ENCODE data around the gene CAV3. TPM values are rescaled to one million over a fixed set of nuclear protein-coding genes. Genes with fewer than 3 reads are reported as not detected.
"Not testable (repeated sequence)": the region's sequence is repeated elsewhere in the genome, so short reads cannot be mapped to it uniquely, and the experiment has no call there.

CAV3 gene
- total RNA-seq (2014; rRNA removed; shearing (Covaris generic)): not detected in 2 replicates
- not detected in 2 replicates for polyA plus RNA-seq (2015; cell fraction: cytosol; rRNA removed)
- polyA plus RNA-seq (2015; cell fraction: nucleus; rRNA removed): not detected in 2 replicates

- in situ Hi-C loops (cut with HindIII; ENCODE audit: low pct_unique_long_range_greater_than_20kb, low sequenced_read_pairs): no loop called here
- DNase-seq (ENCODE audit: low read depth, low spot score): no peak
These were observed at the start of gene CAV3 for GRCh38 chr3:8733332-8734094. Gene CAV3, plus strand, starts transcription at chr3:8733802. Its CDS starts 75 bp downstream, at chr3:8733877.

- in situ Hi-C loops (cut with HindIII; ENCODE audit: low pct_unique_long_range_greater_than_20kb, low sequenced_read_pairs); DNase-seq (ENCODE audit: low read depth, low spot score): not testable (repeated sequence)
These were observed 48.6 kb upstream of the CAV3 start for GRCh38 chr3:8684992-8685391.

GRCh38 chr3:8691295-8691694 is 42.3 kb upstream of the CAV3 start:
- in situ Hi-C loops (cut with HindIII; ENCODE audit: low pct_unique_long_range_greater_than_20kb, low sequenced_read_pairs); DNase-seq (ENCODE audit: low read depth, low spot score): not testable (repeated sequence)

DNA sequence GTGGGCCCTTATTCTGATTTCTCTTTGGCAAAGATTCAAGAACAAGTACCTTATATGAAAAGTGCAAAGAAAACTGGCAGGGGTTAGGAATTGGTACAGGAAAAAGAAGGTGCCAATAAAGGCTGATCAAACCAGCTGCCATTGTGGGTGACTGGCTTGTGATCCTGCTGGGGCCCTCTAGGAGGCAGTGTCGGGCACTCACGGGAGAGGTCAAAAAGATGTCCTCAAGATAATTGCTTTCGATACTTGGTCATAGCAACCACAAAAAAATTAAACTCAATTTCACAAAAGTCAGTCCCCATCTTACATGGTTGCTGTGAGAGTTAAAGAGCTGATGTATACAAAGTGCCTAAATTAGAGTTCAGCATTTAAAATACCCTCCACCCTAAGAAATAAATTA is 31.0 kb upstream of the CAV3 start:
- peak; percentile 20 for DNase-seq (ENCODE audit: low read depth, low spot score)
- in situ Hi-C loops (cut with HindIII; ENCODE audit: low pct_unique_long_range_greater_than_20kb, low sequenced_read_pairs): no loop called here

DNA sequence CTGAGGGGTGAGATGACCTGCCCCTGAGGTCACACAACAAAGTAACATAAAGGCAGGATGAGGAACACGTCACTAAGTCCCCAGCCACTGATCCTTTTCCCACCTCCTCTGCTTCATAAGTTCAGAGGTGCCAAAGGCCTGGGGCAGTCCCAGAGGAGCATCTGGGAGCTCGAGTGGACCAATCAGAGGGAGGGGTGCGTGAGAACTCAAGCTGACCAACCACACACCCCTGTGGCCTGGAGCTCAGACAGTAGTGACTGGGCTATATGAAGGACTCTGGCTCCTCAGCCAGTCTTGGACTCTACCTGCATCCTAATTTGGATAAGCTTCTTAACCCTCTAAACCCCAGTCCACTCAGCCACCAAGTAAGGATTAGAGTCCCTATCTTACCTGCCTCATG is 28.0 kb upstream of the CAV3 start:
- DNase-seq (ENCODE audit: low read depth, low spot score): no peak
- in situ Hi-C loops (cut with HindIII; ENCODE audit: low pct_unique_long_range_greater_than_20kb, low sequenced_read_pairs): no loop called here

GRCh38 chr3:8709287-8709686 is 24.3 kb upstream of the CAV3 start:
- in situ Hi-C loops (cut with HindIII; ENCODE audit: low pct_unique_long_range_greater_than_20kb, low sequenced_read_pairs): no loop called here
- DNase-seq (ENCODE audit: low read depth, low spot score): no peak

- DNase-seq (ENCODE audit: low read depth, low spot score): no peak
- in situ Hi-C loops (cut with HindIII; ENCODE audit: low pct_unique_long_range_greater_than_20kb, low sequenced_read_pairs): no loop called here
These were observed 23.6 kb upstream of the CAV3 start for GRCh38 chr3:8709801-8710507.

- in situ Hi-C loops (cut with HindIII; ENCODE audit: low pct_unique_long_range_greater_than_20kb, low sequenced_read_pairs): no loop called here
- no peak for DNase-seq (ENCODE audit: low read depth, low spot score)
These were observed 21.3 kb upstream of the CAV3 start for GRCh38 chr3:8712045-8712907.

GRCh38 chr3:8712908-8713255 is 20.7 kb upstream of the CAV3 start:
- no peak for DNase-seq (ENCODE audit: low read depth, low spot score)
- in situ Hi-C loops (cut with HindIII; ENCODE audit: low pct_unique_long_range_greater_than_20kb, low sequenced_read_pairs): no loop called here

GRCh38 chr3:8713901-8714759 is 19.5 kb upstream of the CAV3 start:
- DNase-seq (ENCODE audit: low read depth, low spot score): peak; percentile 27
- in situ Hi-C loops (cut with HindIII; ENCODE audit: low pct_unique_long_range_greater_than_20kb, low sequenced_read_pairs): no loop called here

GRCh38 chr3:8715757-8716156 is 17.8 kb upstream of the CAV3 start:
- DNase-seq (ENCODE audit: low read depth, low spot score); in situ Hi-C loops (cut with HindIII; ENCODE audit: low pct_unique_long_range_greater_than_20kb, low sequenced_read_pairs): not testable (repeated sequence)

DNA sequence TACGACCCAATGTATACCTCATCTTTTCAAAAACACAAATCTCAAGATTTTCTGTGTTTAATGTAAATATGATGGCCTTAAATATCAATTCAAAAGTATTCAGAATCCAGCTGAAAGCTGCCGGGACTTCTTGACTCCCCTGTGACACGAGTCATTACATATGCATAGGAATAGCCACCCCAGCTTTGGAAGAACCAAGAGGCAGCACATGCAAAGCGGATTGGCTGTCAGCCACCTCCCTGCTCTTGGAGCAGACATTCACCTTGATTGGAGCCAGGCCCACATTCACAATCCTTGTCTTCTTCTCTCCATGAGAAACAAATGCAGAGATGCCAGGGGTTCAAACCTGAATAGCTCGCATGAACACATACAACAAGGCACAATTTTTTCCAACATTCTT is 10.8 kb upstream of the CAV3 start:
- in situ Hi-C loops (cut with HindIII; ENCODE audit: low pct_unique_long_range_greater_than_20kb, low sequenced_read_pairs): no loop called here

GRCh38 chr3:8723612-8724011 is 10.0 kb upstream of the CAV3 start:
- DNase-seq (ENCODE audit: low read depth, low spot score): no peak
- in situ Hi-C loops (cut with HindIII; ENCODE audit: low pct_unique_long_range_greater_than_20kb, low sequenced_read_pairs): no loop called here

More for the DNA sequence above, 10.8 kb upstream of the CAV3 start:
- DNase-seq (ENCODE audit: low read depth, low spot score): no peak

DNA sequence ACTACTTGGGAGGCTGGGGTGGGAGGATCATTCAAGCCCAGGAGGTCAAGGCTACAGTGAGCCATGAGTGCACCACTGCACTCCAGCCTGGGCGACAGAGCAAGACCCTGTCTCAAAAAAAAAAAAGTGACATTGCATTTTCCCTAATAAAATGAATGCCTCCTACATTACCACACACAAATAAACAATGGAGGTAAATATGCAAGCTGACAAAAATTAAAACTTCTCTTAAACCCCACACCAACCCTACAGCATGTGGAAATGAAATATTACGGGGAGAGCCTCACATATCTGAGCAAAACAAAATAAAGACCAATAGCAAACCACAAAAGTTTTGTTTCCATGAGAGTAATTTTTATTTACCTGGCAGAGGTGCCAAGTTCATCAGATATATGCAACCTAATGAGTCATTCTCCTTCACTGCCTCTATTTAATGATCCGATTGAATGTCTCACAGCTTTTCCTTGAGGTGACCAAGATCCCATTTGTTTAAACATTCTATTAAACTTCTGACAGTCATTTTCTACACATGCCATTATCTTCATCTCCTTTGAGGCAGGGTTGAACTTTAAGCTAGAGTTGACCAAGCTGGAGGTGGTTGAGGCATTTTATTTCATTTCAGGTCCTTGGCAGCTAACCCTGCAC is 9.4 kb upstream of the CAV3 start:
- DNase-seq (ENCODE audit: low read depth, low spot score): no peak
- in situ Hi-C loops (cut with HindIII; ENCODE audit: low pct_unique_long_range_greater_than_20kb, low sequenced_read_pairs): no loop called here

DNA sequence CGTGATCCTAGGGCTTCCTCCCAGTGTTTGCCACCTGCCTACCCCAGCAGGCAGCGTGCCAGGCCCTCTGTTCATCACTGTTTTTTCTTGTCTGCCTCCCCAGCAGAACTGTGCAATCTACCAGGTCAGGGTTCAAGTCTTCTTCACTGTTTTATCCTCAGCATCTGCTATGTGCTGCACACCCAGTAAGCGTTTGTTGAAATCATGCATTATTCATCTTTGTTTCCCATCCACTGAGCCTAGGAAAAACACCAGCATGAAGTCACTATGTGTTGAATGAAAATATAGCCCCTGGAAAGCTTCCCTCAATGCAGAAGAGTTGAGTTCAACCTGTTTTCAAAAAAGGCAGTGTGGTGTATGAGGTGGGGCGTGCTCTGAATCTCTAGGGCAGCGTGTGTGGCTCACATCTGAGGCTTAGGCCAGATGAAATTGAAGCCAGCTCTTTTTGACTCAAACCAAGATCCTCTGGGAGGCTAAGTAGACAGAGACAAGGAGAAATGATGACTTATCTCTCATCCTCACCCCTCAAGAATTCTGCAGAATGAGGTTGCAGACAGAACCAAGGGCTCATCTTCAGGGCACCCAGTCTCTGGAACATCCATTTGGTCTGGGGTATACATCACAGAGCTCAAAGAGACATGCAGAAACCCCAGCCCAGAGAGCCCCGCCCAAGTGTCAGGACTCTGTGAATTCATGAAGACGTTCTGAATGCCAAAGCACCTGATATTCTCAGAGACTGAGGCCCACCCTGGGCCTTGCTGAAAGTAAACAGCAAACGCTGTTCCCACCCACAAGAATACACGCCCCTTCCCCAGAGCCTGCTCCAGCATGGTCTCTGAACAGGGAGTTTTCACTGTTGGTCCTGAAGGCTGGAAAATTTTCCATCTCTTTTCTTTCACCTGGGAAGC is 5.7 kb upstream of the CAV3 start:
- DNase-seq (ENCODE audit: low read depth, low spot score): no peak
- in situ Hi-C loops (cut with HindIII; ENCODE audit: low pct_unique_long_range_greater_than_20kb, low sequenced_read_pairs): no loop called here

DNA sequence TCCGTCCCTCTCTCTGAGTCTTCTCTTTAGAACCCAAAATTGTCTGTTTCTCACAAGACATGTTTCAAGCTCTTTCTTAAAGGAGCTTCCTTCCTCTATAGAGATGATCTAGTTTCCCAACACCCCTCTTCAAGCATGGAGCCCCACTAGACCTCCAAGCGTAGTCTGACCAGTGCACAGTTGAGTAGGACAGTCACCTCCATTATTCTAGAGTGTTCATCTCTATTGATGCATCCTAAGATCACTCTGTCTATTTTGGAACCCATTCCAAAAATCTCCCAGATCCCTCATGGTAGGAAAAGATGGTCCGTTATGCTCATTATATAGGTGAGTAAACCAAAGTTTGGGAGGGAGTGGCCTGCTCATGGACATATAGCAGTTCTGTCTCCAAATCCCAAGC is 4.1 kb upstream of the CAV3 start:
- in situ Hi-C loops (cut with HindIII; ENCODE audit: low pct_unique_long_range_greater_than_20kb, low sequenced_read_pairs): no loop called here
- no peak for DNase-seq (ENCODE audit: low read depth, low spot score)

Data from SK-MEL-5 (cell line).